ENCODE data around the gene THRAP3. TPM values are rescaled to one million over a fixed set of nuclear protein-coding genes. Genes with fewer than 3 reads are reported as not detected.

THRAP3 gene
- total RNA-seq, 1 donor from 2014 or later: 82.4 TPM

- Histone ChIP-seq H3K27me3 (ENCODE audit: control insufficient read depth, insufficient read depth, low read length) (no peaks in the 10 kb centered on the region), H3K4me3 (ENCODE audit: low read depth, low read length) (no peak overlapping the region), H3K36me3 (ENCODE audit: control insufficient read depth, insufficient read depth, low read length) (peaks cover 25% of the 10 kb centered on the region)
- FAIRE-seq (no peak), DNase-seq (ENCODE audit: low read depth) (no peak)
- no peak for TF ChIP-seq CTCF (IDR thresholded peaks at IDR 0.05; ENCODE audit: insufficient read depth, low read length, severe bottlenecking)
Observed at GRCh38 chr1:36339215-36339614, 115.0 kb downstream of the THRAP3 start.

- no peak for FAIRE-seq
- Histone ChIP-seq H3K36me3 (ENCODE audit: control insufficient read depth, insufficient read depth, low read length) (peaks cover 28% of the 10 kb centered on the region), H3K4me3 (ENCODE audit: low read depth, low read length) (no peak overlapping the region), H3K27me3 (ENCODE audit: control insufficient read depth, insufficient read depth, low read length) (no peaks in the 10 kb centered on the region)
- no peak for DNase-seq (ENCODE audit: low read depth)
- no peak for TF ChIP-seq CTCF (IDR thresholded peaks at IDR 0.05; ENCODE audit: insufficient read depth, low read length, severe bottlenecking)
Observed at GRCh38 chr1:36339615-36340014, 115.4 kb downstream of the THRAP3 start.

GRCh38 chr1:36341626-36342320 lies 117.5 kb downstream of the THRAP3 start:
- TF ChIP-seq CTCF (IDR thresholded peaks at IDR 0.05; ENCODE audit: insufficient read depth, low read length, severe bottlenecking): no peak
- H3K27me3 ChIP-seq (ENCODE audit: control insufficient read depth, insufficient read depth, low read length): no peaks in the 10 kb centered on the region
- H3K4me3 ChIP-seq (ENCODE audit: low read depth, low read length): no peak overlapping the region
- FAIRE-seq: no peak
- H3K36me3 ChIP-seq (ENCODE audit: control insufficient read depth, insufficient read depth, low read length): peaks cover 42% of the 10 kb centered on the region
- no peak for DNase-seq (ENCODE audit: low read depth)

- H3K36me3 ChIP-seq (ENCODE audit: control insufficient read depth, insufficient read depth, low read length): peaks cover 48% of the 10 kb centered on the region
- H3K27me3 ChIP-seq (ENCODE audit: control insufficient read depth, insufficient read depth, low read length): no peaks in the 10 kb centered on the region
- H3K4me3 ChIP-seq (ENCODE audit: low read depth, low read length): no peak overlapping the region
- DNase-seq (ENCODE audit: low read depth) (peak; percentile 82), FAIRE-seq (peak; percentile 75)
- peak; percentile 80 for TF ChIP-seq CTCF (IDR thresholded peaks at IDR 0.05; ENCODE audit: insufficient read depth, low read length, severe bottlenecking)
Observed at GRCh38 chr1:36342426-36343185, 118.4 kb downstream of the THRAP3 start.

GRCh38 chr1:36343651-36344394 lies 119.6 kb downstream of the THRAP3 start:
- H3K4me3 ChIP-seq (ENCODE audit: low read depth, low read length): no peak overlapping the region
- peak; percentile 66 for FAIRE-seq
- H3K27me3 ChIP-seq (ENCODE audit: control insufficient read depth, insufficient read depth, low read length): no peaks in the 10 kb centered on the region
- no peak for TF ChIP-seq CTCF (IDR thresholded peaks at IDR 0.05; ENCODE audit: insufficient read depth, low read length, severe bottlenecking)
- peaks cover 59% of the 10 kb centered on the region for H3K36me3 ChIP-seq (ENCODE audit: control insufficient read depth, insufficient read depth, low read length)
- DNase-seq (ENCODE audit: low read depth): no peak

All from bronchial epithelial cell (primary cell).